ENCODE results near the gene PTGDR2. TPM values are rescaled to one million over a fixed set of nuclear protein-coding genes. Genes with fewer than 3 reads are reported as not detected.

PTGDR2 gene
- total and polyA plus RNA-seq, 9 of the 15 experiments (the other 6 are each of a cell fraction or from before 2014, with no cell fraction given) = 0.51 to 2.6 (median 1.6) TPM

DNA sequence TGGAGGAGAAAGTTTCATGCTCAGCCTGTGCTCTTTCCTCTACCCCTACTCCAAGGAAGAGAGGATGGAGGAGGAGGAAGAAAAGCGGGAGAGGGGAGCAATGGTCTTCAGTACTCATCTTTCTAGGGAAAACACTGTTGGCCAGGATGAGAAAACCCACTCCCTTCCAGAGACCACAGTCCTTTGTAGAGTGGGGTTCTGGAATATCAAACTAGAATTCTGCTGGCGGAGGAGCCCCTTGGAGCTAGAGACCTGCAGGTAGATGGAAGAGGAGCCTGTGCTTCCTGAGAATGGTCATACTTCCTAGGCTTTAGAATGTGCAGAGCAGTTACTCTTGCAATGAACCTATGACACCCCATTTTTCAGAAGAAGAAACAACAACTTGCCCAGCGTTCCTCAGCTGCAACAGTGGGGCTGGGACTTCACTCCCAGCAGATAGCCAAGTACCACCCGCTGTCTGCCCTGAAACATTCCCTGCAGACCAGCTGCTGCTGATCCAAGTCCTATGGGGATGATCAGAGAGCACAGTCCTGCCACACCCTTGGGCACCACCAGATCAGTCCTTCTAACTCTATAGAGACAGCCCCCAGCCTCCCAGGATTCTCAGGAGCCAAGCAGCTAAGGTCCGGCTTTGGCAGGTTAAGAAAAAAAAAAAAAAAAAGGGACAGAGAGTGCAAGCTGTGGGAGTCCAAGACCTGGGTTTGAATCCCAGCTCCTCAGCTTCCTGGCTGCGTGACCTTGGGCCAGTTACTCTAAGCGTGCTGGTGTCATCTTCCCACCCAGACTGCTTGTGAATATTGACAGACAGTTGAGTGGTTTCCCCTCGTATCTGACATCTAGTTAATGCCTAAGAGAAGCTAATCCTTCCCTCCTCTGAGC, 664 bp downstream of the PTGDR2 start:
- Histone ChIP-seq H3K9me3 (replicated peaks; ENCODE audit: control insufficient read depth, insufficient read depth, low read depth, low read length) (no peaks in the 10 kb centered on the region), H3K4me1 (replicated peaks in 1 of 2; ENCODE audit: control insufficient read depth in 2 of 2, insufficient read depth in 2 of 2, low read length in 2 of 2) (peaks cover 38 to 49% of the 10 kb centered on the region in 2 experiments), H2AFZ (ENCODE audit: low read depth, low read length) (peak overlapping the region; percentile 81), H3K9me1 (ENCODE audit: control insufficient read depth, insufficient read depth, low read length) (peaks cover 6% of the 10 kb centered on the region), H3K27me3 (ENCODE audit: control insufficient read depth in 2 of 2, insufficient read depth in 2 of 2, low read length in 2 of 2) (no peaks in the 10 kb centered on the region), H3K27ac (ENCODE audit: extremely low read depth, low read depth, low read length) (peak overlapping the region; percentile 68), H3K4me3 (peak overlapping the region; percentile 10; the same call in 1 of the 2 replicates), H4K20me1 (replicated peaks; ENCODE audit: control insufficient read depth, insufficient read depth, low read length) (no peaks in the 10 kb centered on the region), H3K9ac (ENCODE audit: insufficient read depth in 1 of 2, low read depth in 2 of 2, low read length in 2 of 2) (peak overlapping the region; percentile 60 to 86), H3K36me3 (ENCODE audit: control insufficient read depth, insufficient read depth, low read length) (peaks cover 29% of the 10 kb centered on the region; the same call in 2 of the 3 replicates), H3K4me2 (ENCODE audit: insufficient read depth, low read length) (peak overlapping the region; percentile 86), H3K79me2 (ENCODE audit: control insufficient read depth, insufficient read depth, low read length) (peaks cover 5% of the 10 kb centered on the region; the same call in 1 of the 3 replicates)
- BruUV-seq (replicated peaks) = no TSS peak
- DNase-seq (ENCODE audit: extremely low read depth in 1 of 4, low spot score in 3 of 4) = peak in 3 of 4 experiments; percentile 30 to 54 (median 33)
- peak; percentile 26 for ATAC-seq
- in situ Hi-C loops (cut with MboI) = no loop called here
- FAIRE-seq = peak; percentile 77
- POLR2A ChIA-PET = interaction anchor here (0.5 to 2.3 kb wide), 13 partner anchors 9 to 443 kb away, joined by 3 to 7 read pairs (median 4); partner anchors contain the start of genes CCDC86 and PRPF19
- 26% methylated on average over 6 of the region's 8 CpGs for WGBS (ENCODE audit: insufficient coverage, low coverage, missing lambda C conversion rate)
- CTCF ChIA-PET (ENCODE audit: low intra/inter-chr PET ratio) = no interaction called here
- intact Hi-C loops (cut with micrococcal nuclease) = no loop called here
- TF ChIP-seq, protein P1, sequence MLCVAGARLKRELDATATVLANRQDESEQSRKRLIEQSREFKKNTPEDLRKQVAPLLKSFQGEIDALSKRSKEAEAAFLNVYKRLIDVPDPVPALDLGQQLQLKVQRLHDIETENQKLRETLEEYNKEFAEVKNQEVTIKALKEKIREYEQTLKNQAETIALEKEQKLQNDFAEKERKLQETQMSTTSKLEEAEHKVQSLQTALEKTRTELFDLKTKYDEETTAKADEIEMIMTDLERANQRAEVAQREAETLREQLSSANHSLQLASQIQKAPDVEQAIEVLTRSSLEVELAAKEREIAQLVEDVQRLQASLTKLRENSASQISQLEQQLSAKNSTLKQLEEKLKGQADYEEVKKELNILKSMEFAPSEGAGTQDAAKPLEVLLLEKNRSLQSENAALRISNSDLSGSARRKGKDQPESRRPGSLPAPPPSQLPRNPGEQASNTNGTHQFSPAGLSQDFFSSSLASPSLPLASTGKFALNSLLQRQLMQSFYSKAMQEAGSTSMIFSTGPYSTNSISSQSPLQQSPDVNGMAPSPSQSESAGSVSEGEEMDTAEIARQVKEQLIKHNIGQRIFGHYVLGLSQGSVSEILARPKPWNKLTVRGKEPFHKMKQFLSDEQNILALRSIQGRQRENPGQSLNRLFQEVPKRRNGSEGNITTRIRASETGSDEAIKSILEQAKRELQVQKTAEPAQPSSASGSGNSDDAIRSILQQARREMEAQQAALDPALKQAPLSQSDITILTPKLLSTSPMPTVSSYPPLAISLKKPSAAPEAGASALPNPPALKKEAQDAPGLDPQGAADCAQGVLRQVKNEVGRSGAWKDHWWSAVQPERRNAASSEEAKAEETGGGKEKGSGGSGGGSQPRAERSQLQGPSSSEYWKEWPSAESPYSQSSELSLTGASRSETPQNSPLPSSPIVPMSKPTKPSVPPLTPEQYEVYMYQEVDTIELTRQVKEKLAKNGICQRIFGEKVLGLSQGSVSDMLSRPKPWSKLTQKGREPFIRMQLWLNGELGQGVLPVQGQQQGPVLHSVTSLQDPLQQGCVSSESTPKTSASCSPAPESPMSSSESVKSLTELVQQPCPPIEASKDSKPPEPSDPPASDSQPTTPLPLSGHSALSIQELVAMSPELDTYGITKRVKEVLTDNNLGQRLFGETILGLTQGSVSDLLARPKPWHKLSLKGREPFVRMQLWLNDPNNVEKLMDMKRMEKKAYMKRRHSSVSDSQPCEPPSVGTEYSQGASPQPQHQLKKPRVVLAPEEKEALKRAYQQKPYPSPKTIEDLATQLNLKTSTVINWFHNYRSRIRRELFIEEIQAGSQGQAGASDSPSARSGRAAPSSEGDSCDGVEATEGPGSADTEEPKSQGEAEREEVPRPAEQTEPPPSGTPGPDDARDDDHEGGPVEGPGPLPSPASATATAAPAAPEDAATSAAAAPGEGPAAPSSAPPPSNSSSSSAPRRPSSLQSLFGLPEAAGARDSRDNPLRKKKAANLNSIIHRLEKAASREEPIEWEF (CRISPR knock-in tag; IDR thresholded peaks at IDR 0.05) = no peak
- TF ChIP-seq ZNF184 (CRISPR knock-in tag; IDR thresholded peaks at IDR 0.05) (0 out of 2 replicates have a peak, but pooled peaks have one; percentile 61), ESRRA (IDR thresholded peaks at IDR 0.05; ENCODE audit: borderline replicate concordance, low read depth) (peak; percentile 42; the same call in 1 of the 2 replicates), ZNF384 (IDR thresholded peaks at IDR 0.05; ENCODE audit: low read depth, low read length) (peak; percentile 45; the same call in 1 of the 2 replicates), TFAM (CRISPR knock-in tag; conservative IDR thresholded peaks at IDR 0.05) (no peak), RBM17 (IDR thresholded peaks at IDR 0.05; ENCODE audit: borderline replicate concordance, low read depth, low read length) (no peak), RBM34 (IDR thresholded peaks at IDR 0.05; ENCODE audit: borderline replicate concordance, insufficient read depth, low read length) (no peak), U2AF1 (optimal IDR thresholded peaks at IDR 0.05; ENCODE audit: low read depth, low read length) (no peak), MTA2 (IDR thresholded peaks at IDR 0.05; ENCODE audit: low read depth) (no peak), ZNF780A (CRISPR knock-in tag; IDR thresholded peaks at IDR 0.05) (no peak), ZNF668 (CRISPR knock-in tag; IDR thresholded peaks at IDR 0.05) (no peak), GATA2 (CRISPR knock-in tag; IDR thresholded peaks at IDR 0.05) (0 out of 2 replicates have a peak, but pooled peaks have one; percentile 15), NR3C1 (CRISPR knock-in tag; IDR thresholded peaks at IDR 0.05) (no peak), HNRNPH1 (optimal IDR thresholded peaks at IDR 0.05; ENCODE audit: low read depth, low read length) (no peak), ZNF23 (CRISPR knock-in tag; IDR thresholded peaks at IDR 0.05) (no peak), TCFL5 (CRISPR knock-in tag; conservative IDR thresholded peaks at IDR 0.05) (no peak)
- TF ChIP-seq, protein P2, sequence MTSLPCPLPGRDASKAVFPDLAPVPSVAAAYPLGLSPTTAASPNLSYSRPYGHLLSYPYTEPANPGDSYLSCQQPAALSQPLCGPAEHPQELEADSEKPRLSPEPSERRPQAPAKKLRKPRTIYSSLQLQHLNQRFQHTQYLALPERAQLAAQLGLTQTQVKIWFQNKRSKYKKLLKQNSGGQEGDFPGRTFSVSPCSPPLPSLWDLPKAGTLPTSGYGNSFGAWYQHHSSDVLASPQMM (CRISPR knock-in tag; IDR thresholded peaks at IDR 0.05) = no peak

Measured in K562 (cell line).